Gastrocnemius medialis (tissue), 4 donors: ENCODE results near the gene ARHGAP29. TPM values are rescaled to one million over a fixed set of nuclear protein-coding genes. Genes with fewer than 3 reads are reported as not detected.

ENCODE experiments used
- ATAC-seq, 2 donors: fragments of 150-250 bp; one replicate each; pipeline ENCODE4 v1.9.1; 2016
- DNase-seq, 2 donors: peaks; one replicate each; pipeline ENCODE4 v3.0.0-alpha.2; 2019
- H3K27ac ChIP-seq, 4 donors: fragments of 200-600 bp; sonication (generic); 1 replicate in 1 of 4; 2 replicates in 3 of 4; pipeline ENCODE4 v1.5.1; 2016 to 2018; ENCODE audit warnings: mild to moderate bottlenecking in 2 of 4, moderate library complexity in 1 of 4
- H3K27me3 ChIP-seq, 3 donors: fragments of 200-600 bp; sonication (generic) in 2 of 3; 1 replicate in 1 of 3; 2 replicates in 2 of 3; pipeline versions ENCODE4 v1.5.1 to v1.6.0; 2016 to 2019; ENCODE audit warnings: mild to moderate bottlenecking in 1 of 3, moderate library complexity in 1 of 3
- H3K36me3 ChIP-seq, 2 donors: fragments of 200-600 bp; sonication (generic) in 1 of 2; one replicate each; pipeline ENCODE4 v1.5.1; 2017 to 2018
- H3K4me1 ChIP-seq, 2 donors: fragments of 200-600 bp; sonication (generic) in 1 of 2; one replicate each; pipeline ENCODE4 v1.5.1; 2016 to 2017; ENCODE audit warnings: mild to moderate bottlenecking in 2 of 2
- H3K4me3 ChIP-seq, 4 donors: fragments of 200-600 bp; sonication (generic) in 3 of 4; 1 replicate in 1 of 4; 2 replicates in 3 of 4; pipeline ENCODE4 v1.5.1; 2016 to 2019; ENCODE audit warnings: mild to moderate bottlenecking in 2 of 4
- H3K9me3 ChIP-seq, 3 donors: fragments of 200-600 bp; sonication (generic) in 2 of 3; 1 replicate in 1 of 3; 2 replicates in 2 of 3; pipeline ENCODE4 v1.5.1; 2016 to 2019
- POLR2A ChIP-seq, 2 donors: fragments of 450-650 bp; IDR thresholded peaks; one replicate each; pipeline ENCODE4 v1.6.1; 2017; ENCODE audit warnings: antibody characterized with exemption in 2 of 2, mild to moderate bottlenecking in 2 of 2, moderate library complexity in 2 of 2
- in situ Hi-C, 4 donors: fragments of 200-750 bp; cut with MboI; loops; one replicate each; pipeline versions ENCODE4 v1.15.0 to v1.8.0; 2017; ENCODE audit warnings: low sequenced_read_pairs in 4 of 4
- intact Hi-C: fragments of 100-400 bp; cut with DNase I; formaldehyde crosslinking; loops from one replicate; pipeline ENCODE4 v1.15.1; 2023; ENCODE audit warnings: low total_unique reads
- total RNA-seq, 4 donors: library from RNA; depleted of rRNA; stranded (reverse); fragments of >200 nt; gene quantifications; one replicate each; pipeline versions ENCODE4 v1.1.0 to v1.2.3, GENCODE V29; 2016
- TF ChIP-seq, protein P1 (sequence below), 5 experiments: fragments of 450-650 bp in 3 of 5; fragments of 200-600 bp in 2 of 5; sonication (generic) in 2 of 5; IDR thresholded peaks in 4 of 5; conservative IDR thresholded peaks in 1 of 5; 1 replicate in 4 of 5; 2 replicates in 1 of 5; pipeline ENCODE4 v1.5.1; 2016 to 2019; ENCODE audit warnings: antibody characterized with exemption in 5 of 5, mild to moderate bottlenecking in 3 of 5, moderate library complexity in 3 of 5

ARHGAP29 gene
- total RNA-seq, 4 donors from 2014 or later, result 10.0 to 13.5 (median 11.6) TPM

- intact Hi-C loops, result no loop called here
Observed at GRCh38 chr1:94207695-94208094, 29.7 kb downstream of the ARHGAP29 start.

GRCh38 chr1:94205639-94206038 is 31.7 kb downstream of the ARHGAP29 start:
- TF ChIP-seq, protein P1, sequence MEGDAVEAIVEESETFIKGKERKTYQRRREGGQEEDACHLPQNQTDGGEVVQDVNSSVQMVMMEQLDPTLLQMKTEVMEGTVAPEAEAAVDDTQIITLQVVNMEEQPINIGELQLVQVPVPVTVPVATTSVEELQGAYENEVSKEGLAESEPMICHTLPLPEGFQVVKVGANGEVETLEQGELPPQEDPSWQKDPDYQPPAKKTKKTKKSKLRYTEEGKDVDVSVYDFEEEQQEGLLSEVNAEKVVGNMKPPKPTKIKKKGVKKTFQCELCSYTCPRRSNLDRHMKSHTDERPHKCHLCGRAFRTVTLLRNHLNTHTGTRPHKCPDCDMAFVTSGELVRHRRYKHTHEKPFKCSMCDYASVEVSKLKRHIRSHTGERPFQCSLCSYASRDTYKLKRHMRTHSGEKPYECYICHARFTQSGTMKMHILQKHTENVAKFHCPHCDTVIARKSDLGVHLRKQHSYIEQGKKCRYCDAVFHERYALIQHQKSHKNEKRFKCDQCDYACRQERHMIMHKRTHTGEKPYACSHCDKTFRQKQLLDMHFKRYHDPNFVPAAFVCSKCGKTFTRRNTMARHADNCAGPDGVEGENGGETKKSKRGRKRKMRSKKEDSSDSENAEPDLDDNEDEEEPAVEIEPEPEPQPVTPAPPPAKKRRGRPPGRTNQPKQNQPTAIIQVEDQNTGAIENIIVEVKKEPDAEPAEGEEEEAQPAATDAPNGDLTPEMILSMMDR (IDR thresholded peaks at IDR 0.05 in 4 of 5, conservative IDR thresholded peaks at IDR 0.05 in 1 of 5), result no peak
- no peak for TF ChIP-seq POLR2A (IDR thresholded peaks at IDR 0.05)
- no peaks in the 10 kb centered on the region for H3K9me3 ChIP-seq
- peaks cover 0 to 39% of the 10 kb centered on the region in 2 donors for H3K36me3 ChIP-seq
- no peak for ATAC-seq
- no peak overlapping the region for H3K27ac ChIP-seq
- intact Hi-C loops, result no loop called here
- no peak for DNase-seq
- no peaks in the 10 kb centered on the region for H3K27me3 ChIP-seq
- in situ Hi-C loops, result no loop called here
- no peak overlapping the region for H3K4me3 ChIP-seq
- H3K4me1 ChIP-seq, result peaks cover 5 to 9% of the 10 kb centered on the region in 2 donors

More at GRCh38 chr1:94207695-94208094, 29.7 kb downstream of the ARHGAP29 start:
- DNase-seq, result no peak
- Histone ChIP-seq H3K9me3 (no peaks in the 10 kb centered on the region), H3K4me1 (peaks cover 5 to 9% of the 10 kb centered on the region in 2 donors), H3K27me3 (no peaks in the 10 kb centered on the region), H3K4me3 (no peak overlapping the region), H3K27ac (peak overlapping the region in 2 of 4 donors; percentile 17 to 28), H3K36me3 (peaks cover 0 to 24% of the 10 kb centered on the region in 2 donors)
- no peak for ATAC-seq
- no peak for TF ChIP-seq POLR2A (IDR thresholded peaks at IDR 0.05)
- TF ChIP-seq, protein P1 (IDR thresholded peaks at IDR 0.05 in 4 of 5, conservative IDR thresholded peaks at IDR 0.05 in 1 of 5), result no peak
- in situ Hi-C loops, result no loop called here

GRCh38 chr1:94202241-94202640 is 35.1 kb downstream of the ARHGAP29 start:
- TF ChIP-seq POLR2A (IDR thresholded peaks at IDR 0.05), result no peak
- TF ChIP-seq, protein P1 (IDR thresholded peaks at IDR 0.05 in 4 of 5, conservative IDR thresholded peaks at IDR 0.05 in 1 of 5), result no peak
- intact Hi-C loops, result no loop called here
- no peaks in the 10 kb centered on the region for H3K9me3 ChIP-seq
- peaks cover 0 to 35% of the 10 kb centered on the region in 2 donors for H3K36me3 ChIP-seq
- H3K4me1 ChIP-seq, result no peaks in the 10 kb centered on the region
- H3K27me3 ChIP-seq, result no peaks in the 10 kb centered on the region
- no peak overlapping the region for H3K27ac ChIP-seq
- no peak overlapping the region for H3K4me3 ChIP-seq
- in situ Hi-C loops, result no loop called here
- no peak for DNase-seq
- ATAC-seq, result no peak

DNA sequence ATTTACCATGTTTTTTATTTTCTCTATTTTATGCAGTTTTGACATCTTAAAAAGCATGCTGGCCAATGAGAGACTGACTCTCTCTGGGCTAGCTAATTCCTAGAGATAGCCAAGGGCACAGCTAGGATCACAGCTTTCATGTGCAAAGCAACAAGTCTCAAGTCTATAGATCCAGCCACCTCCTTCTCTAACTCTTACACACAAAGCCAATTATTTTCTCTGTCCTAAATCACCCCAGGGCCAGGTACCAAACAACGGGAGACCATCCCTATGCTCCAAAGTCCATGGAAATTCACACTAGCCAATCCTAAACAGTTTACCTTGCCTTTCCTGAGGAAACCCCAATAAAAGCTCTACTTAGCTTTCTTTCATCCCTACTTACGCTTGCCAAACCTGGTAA is 38.0 kb downstream of the ARHGAP29 start:
- TF ChIP-seq, protein P1 (IDR thresholded peaks at IDR 0.05 in 4 of 5, conservative IDR thresholded peaks at IDR 0.05 in 1 of 5), result no peak
- no peak for TF ChIP-seq POLR2A (IDR thresholded peaks at IDR 0.05)
- DNase-seq (no peak), ATAC-seq (no peak)
- in situ Hi-C loops (no loop called here), intact Hi-C loops (loop anchor here (10.0 kb wide), 1 partner anchor 125 kb away; no protein-coding TSS in a partner anchor)
- no peaks in the 10 kb centered on the region for H3K9me3 ChIP-seq
- H3K4me3 ChIP-seq, result no peak overlapping the region
- H3K36me3 ChIP-seq, result peaks cover 0 to 26% of the 10 kb centered on the region in 2 donors
- H3K27ac ChIP-seq, result peak overlapping the region in 3 of 4 donors; percentile 8 to 56 (median 47)
- no peaks in the 10 kb centered on the region for H3K4me1 ChIP-seq
- no peaks in the 10 kb centered on the region for H3K27me3 ChIP-seq
